ENCODE measurements around the gene UGT1A7.

DNA sequence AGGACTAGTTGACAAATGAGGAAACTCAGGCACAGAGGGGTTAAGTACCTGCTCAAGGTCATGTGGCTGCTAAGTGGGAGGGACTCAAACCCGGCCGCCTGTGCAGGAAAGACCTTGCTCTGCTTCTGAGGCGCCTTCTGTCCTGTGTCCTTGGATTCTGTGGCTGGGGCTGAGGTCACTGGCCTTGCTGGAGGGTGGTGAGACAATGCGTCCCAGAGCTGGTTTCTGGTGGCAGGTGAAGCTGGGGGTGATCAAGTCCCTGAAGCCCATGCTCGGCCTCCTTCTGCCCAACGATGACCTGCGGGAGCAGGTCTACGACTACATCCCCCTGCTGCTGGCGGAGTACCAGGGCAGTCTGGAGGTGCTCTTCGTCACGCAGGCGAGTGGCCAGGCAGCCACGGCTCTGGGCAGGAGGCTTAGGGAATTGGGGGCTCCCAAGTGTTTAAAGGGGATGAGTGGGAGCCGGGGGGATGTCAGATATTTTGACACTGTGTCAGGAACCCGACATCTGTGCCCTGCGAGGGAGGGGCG lies 112.5 kb downstream of the UGT1A7 start:
- TF ChIP-seq, protein P1, sequence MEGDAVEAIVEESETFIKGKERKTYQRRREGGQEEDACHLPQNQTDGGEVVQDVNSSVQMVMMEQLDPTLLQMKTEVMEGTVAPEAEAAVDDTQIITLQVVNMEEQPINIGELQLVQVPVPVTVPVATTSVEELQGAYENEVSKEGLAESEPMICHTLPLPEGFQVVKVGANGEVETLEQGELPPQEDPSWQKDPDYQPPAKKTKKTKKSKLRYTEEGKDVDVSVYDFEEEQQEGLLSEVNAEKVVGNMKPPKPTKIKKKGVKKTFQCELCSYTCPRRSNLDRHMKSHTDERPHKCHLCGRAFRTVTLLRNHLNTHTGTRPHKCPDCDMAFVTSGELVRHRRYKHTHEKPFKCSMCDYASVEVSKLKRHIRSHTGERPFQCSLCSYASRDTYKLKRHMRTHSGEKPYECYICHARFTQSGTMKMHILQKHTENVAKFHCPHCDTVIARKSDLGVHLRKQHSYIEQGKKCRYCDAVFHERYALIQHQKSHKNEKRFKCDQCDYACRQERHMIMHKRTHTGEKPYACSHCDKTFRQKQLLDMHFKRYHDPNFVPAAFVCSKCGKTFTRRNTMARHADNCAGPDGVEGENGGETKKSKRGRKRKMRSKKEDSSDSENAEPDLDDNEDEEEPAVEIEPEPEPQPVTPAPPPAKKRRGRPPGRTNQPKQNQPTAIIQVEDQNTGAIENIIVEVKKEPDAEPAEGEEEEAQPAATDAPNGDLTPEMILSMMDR (IDR thresholded peaks at IDR 0.05; ENCODE audit: insufficient read depth, low read length, poor library complexity, severe bottlenecking), result no peak
- no peak for TF ChIP-seq EZH2phosphoT487 (conservative IDR thresholded peaks at IDR 0.05; ENCODE audit: low read length)
